HG02571 (cell line): ENCODE measurements around the gene WDR1.
A peak's percentile ranks its signal among the peaks of the same experiment; 100 is the strongest.

Source experiments
- ATAC-seq: cut with Tn5 transposase; IDR thresholded peaks from one replicate; pipeline ENCODE4 v1.9.1; 2021; ENCODE audit warnings: mild to moderate bottlenecking, moderate library complexity; ENCODE audit not compliant: unreplicated experiment

Gene WDR1

GRCh38 chr4:10115271-10115796 lies 1.3 kb downstream of the WDR1 start:
- no peak for ATAC-seq

- ATAC-seq, result no peak
These were observed 2.0 kb downstream of the WDR1 start for GRCh38 chr4:10114607-10115006.

DNA sequence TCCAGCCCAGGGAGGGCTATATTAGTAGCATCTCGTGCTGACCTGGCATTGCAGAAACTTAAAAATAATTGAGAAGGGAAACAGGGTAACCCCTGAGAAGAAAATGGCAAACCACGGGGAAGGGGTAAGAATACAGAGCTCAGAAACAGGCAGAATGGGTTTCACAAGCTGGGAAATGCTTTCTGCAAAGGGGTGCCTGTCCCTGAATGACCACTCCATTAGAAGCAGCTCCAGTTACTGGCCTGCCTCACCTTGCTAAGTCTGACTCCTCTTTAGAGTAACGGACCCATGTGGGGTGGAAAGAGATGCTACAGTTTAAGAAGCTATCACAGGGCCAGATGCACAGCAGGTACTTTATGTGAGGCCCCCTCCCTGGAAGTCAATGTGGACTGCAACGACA lies 2.5 kb downstream of the WDR1 start:
- ATAC-seq, result no peak

GRCh38 chr4:10113362-10114047 lies 3.1 kb downstream of the WDR1 start:
- ATAC-seq, result no peak

DNA sequence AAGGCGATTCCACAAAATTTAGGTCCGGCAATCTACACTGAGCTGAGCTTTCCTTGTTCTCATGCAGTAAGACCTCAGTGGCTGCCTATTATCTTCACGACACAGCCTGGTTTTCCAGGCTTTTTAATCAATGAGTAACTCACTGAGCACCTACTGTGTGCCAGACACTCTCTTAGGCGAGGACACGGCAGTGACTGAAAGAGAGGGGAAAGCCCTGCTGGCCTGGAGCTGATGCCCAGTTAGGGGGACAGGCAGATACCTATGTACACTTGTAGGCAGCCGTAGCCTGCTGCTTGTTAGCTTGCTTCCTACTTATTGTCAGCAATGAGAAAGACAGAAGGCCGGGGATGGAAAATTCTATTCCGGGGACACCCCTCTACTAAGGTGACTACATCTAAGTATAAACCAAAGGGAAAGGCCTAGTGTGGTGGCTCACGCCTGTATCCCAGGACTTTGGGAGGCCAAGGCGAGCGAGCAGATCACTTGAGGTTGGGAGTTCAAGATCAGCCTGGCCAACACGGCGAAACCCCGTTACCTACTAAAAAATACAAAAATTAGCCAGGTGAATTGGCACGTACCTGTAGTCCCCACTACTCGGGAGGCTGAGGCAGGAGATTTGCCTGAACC lies 3.8 kb downstream of the WDR1 start:
- no peak for ATAC-seq

DNA sequence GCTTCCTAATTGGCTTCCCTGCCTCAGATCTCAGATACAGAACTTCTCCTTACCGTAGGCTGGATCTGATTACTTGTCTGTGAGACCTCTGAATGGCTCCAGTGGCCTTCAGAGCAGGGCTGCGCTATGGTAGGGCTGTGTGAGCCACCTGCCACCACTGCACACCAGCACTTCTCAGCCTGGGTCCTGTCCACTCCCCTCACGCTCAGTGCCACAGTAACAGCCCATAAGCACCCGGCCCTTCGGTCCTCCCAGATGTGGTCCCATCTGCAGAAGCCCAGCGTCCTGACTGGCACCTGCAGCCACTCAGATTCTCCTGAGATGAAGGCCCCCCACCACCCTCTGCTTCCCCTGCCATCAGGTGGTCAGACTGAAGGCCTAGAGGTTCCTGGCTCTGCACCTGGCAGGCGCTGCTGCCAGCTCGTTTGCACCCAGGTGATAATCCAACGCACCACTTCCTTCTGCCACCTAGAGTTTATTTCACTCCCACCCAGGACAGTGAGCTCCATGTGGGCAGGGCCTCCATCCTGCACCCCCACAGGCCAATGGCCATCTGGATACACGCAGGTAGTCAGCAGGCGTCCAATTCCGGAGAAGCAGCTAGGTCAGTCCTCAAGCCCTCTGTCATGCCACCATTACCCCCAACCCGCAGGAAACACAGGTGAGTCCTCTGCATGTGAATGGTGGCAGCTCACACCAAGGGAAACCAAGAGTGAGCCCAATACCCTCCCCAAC lies 5.4 kb downstream of the WDR1 start:
- ATAC-seq, result no peak

DNA sequence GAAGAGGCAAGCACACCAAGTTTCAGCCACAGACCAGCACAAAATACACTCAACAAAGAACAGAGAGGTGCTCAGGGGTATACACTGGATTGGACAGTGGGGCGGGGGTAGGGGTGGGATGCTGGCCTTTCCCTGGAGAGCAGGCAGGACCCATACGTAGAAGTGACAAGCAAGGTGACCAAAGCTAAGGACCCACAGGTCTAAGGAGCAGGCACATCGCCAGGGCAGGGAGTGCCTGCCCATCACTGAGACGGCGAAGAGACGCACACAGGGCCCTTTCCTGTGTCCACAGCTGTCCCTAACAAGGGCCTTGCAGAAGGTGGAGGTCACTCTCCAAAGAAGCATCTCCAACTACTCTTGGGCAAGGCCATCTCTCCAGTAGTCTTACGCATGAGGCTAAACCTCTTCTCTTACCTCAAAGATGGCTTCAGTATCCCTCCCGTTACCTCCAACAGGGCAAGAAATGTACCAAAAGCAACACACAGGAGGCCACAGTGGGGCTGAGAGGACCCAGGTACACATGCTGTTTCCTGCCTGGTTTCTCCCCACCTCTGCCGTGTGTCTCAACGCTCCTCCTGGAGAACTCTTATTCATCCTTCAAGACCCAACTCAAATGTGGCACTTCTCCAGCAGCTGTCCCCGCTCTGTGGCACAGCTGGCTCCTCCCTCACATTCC lies 6.5 kb downstream of the WDR1 start:
- no peak for ATAC-seq

GRCh38 chr4:10108818-10109783 lies 7.5 kb downstream of the WDR1 start:
- ATAC-seq, result no peak

GRCh38 chr4:10108391-10108790 lies 8.2 kb downstream of the WDR1 start:
- ATAC-seq, result no peak

GRCh38 chr4:10107111-10108091 lies 9.2 kb downstream of the WDR1 start:
- no peak for ATAC-seq

DNA sequence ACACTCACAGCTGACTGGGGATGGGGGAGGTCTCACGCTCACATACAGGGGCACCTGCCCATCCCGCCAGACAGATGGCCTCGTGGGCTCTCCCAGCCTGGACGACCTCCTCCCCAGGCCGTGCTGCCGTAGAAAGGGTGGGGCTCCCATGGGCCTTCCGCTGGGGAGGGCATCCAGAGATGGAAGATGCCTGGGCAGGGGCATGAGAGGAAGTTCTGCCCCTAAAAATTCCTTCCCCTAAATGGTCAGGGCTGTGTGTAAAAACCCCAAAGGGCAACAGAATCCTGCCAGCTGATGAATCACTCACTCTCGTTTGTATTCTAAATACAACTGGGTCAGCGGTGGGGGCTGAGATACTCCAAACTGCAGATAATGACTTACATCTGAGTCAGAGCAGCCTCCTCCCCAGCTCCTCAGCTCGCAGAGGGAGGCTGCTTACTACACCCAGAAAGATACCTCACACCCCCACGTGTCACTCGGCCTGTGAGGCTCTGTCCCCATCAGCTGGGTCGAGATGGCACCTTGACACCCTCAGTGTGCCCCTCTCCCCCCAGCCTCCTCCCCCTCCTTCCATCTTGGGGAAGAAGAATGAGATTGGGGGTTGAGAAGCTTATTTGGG lies 10.1 kb downstream of the WDR1 start:
- peak; percentile 43 for ATAC-seq

DNA sequence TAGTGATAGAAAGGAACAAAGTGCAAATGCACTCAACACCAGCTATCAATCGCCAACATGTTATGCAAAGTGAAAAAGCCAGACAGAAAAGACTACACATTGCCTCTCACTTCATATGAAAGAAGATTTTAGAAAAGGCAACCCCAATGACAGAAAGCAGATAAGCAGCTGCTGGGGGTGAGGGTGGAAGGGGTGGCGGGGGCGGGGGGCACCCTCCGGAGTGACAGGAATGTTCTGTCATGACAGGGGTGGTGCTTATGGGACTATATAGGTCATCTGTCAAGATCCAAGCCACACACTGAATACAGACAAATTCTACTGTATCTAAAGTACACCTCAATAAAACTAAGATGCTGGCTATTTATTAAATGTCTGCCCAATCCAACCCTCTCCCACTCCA lies 10.7 kb downstream of the WDR1 start:
- ATAC-seq, result no peak

- ATAC-seq, result no peak
These were observed 11.2 kb downstream of the WDR1 start for GRCh38 chr4:10105421-10105820.

GRCh38 chr4:10104991-10105276 lies 11.7 kb downstream of the WDR1 start:
- no peak for ATAC-seq

DNA sequence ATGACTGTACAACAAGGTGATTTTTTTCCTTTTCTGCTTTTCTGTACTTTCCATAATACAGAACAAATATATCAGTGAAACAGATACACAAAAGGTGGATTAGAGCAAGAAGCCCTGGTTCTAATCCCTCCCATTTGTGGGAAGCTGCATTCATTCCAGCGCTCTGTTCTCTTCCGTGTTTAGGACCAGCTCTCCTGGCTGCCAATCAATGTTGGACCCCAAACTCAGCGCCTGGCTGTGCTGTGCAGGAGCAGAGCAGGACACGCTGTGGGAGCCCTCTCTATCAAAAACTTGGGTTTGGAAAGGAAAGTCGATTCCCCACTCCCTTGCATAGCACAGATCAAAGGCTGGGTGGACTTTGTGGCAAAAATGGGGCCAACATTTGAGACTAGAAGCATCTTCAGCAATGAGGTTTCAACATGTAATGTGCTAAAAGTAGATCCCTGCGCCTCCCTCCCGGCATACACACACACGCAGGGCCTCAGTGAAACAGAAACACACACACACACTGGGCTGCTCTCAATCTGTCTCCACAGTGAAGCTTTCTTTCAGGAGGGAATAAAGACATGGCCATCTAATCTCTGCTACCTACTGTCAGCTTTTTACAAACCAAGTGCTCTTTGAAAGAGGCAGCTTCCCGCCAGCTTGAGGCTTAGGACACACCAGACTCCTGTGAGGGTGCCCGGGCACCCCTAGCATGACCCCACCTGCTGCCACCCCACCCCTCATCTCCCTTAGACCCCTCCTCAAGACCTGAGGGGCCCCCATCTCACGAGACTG lies 12.2 kb downstream of the WDR1 start:
- ATAC-seq, result no peak

GRCh38 chr4:10102474-10103332 lies 13.9 kb downstream of the WDR1 start:
- ATAC-seq, result no peak
